ENCODE results near the gene TLN1.
A peak's percentile ranks its signal among the peaks of the same experiment; 100 is the strongest.

The TLN1 gene

DNA sequence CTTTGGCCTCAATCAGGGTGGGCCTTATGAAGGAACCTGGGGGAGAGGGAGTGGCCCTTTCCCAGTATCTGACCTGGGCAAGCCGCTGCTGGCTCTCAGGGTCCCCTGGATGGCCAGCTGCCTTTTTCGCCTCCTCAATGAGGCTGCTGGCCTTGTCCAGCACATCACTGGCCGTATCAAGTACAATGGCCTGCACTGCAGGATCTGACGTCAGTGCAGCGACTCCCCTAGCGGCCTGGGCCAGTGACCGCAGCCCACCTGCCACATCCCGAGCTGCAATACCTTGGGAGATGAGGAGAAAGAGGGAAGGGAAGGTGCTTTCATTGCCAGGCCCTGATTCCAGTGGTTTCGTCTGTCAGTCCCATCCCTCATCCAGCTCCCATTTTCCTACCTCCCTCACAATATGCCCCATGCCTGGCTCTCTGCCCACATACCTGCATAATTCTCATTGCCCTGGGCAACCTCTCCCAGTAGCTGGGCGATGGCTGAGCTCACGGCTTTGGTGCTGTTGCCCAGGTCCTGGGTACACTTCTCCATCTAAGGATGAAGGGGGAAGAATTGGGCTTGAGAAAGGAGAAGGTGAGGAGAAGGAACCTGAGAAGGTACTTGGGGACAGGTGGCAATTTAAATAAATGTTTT is 19.1 kb downstream of the TLN1 start:
- no peak for DNase-seq (ENCODE audit: low read depth, low spot score)
- no peak overlapping the region for H3K4me3 ChIP-seq (ENCODE audit: low read length)

DNA sequence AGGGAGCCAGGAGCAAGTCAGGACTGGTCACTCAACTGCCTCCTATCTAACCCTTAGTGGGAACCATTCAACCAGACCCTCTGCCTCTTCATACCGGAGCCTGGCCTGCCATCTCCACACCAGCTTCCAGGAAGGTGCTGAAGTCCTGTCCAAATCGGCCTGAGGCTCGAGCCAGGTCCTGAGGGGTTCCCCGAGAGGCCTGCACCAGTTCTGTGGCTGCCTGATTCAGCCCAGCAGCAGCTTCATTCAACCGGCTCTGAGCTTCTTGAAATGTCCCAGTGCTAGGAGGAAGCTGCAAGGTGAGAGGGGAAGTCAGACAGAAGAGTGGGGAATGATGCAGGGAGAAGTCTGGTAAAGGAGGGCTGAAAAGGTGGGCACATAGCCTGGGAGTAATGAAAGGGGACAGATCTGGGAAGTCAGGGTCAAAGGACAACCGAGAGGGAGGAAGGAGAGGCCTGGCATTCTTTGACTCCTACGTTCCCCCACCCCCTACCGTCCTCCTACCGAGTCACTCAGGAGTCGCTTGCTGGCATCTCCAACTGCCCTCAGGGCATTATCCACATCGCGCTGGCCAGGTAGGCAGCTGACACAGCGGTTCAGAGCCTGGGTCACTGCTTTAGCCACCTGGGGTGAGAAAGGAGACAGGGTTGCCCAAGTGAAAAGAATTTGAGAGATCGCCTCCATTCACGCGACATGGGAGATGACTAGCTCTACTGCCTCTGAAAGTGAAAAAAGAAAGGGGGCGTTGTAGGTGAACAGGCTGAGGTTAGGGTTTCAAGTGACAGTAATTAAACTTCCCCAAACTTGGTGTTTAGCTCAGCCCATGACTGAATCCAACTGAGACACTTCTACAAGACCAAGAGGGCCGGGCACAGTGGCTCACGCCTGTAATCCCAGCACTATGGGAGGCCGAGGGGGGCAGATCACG is 20.2 kb downstream of the TLN1 start:
- no peak for DNase-seq (ENCODE audit: low read depth, low spot score)
- H3K4me3 ChIP-seq (ENCODE audit: low read length): no peak overlapping the region

DNA sequence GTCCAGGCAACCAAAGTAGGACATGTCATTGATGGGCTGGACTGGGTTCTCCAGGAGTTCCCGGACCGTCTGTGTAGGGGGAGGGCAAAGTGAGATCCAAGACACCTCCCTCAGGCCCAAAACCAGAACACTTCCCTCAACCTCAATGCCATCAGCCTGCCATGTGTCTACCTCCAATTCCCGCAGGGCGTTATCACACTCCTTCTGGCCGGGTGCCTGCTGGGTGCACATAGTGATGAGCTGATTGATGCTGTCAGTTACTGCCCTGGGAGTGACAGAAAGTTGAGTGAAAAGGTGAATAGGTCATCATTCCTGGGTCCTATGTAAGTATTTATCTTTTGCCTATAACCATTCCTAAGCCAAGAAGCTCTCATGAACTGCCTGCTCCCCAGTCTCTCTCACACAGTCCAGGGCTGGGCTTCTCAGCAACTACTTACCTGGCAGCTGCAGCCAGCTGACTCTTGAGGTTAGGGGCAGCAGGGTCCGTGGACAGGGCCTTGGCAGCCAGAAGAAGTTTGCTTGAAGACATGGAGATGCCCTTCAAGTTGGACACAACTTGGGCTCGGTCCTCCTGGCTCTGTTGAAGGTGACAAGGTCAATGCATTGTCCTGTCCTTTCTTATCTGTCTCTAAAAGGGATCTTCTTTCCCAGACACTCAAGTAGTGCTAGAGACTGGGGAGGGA is 21.0 kb downstream of the TLN1 start:
- DNase-seq (ENCODE audit: low read depth, low spot score): no peak
- no peak overlapping the region for H3K4me3 ChIP-seq (ENCODE audit: low read length)

DNA sequence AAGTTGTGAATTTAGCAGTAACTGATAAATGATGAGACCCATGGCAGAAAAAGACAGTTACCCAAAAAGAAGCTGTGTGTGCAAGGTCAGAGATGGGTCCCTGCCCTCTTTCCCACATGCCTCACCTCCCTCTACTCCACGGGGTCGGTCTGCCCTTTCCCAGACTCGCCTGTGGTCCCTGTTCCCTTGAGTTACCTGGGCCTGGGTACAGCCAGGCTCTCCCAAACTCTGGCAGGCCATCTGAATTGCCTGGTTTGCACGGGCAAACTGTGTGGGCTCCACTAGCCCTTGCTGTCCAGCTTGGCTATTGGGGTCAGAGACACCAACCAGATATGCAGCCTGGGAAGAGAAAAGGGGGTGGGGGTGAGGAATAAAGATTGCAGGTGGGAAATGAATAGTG is 23.8 kb downstream of the TLN1 start:
- no peak overlapping the region for H3K4me3 ChIP-seq (ENCODE audit: low read length)
- DNase-seq (ENCODE audit: low read depth, low spot score): no peak

DNA sequence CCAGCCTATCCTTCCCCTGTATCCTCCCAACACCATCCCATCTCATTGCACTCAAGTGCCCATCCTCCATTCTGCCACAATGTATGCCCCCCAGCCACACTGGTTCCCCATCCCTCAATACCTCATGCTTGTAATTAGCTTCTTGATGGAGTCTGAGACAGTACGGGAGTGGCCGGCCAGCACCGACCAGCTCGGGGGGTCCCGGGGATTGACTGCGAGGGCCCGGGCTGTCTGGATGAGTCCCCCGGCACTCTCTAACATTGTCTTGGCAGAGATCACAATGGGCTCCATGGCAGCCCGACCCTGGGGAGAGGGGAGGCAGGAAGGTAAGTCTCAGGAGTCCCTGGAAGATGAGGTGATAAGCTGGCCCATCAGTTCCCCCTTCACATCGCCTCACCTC is 25.0 kb downstream of the TLN1 start:
- no peak overlapping the region for H3K4me3 ChIP-seq (ENCODE audit: low read length)
- no peak for DNase-seq (ENCODE audit: low read depth, low spot score)

DNA sequence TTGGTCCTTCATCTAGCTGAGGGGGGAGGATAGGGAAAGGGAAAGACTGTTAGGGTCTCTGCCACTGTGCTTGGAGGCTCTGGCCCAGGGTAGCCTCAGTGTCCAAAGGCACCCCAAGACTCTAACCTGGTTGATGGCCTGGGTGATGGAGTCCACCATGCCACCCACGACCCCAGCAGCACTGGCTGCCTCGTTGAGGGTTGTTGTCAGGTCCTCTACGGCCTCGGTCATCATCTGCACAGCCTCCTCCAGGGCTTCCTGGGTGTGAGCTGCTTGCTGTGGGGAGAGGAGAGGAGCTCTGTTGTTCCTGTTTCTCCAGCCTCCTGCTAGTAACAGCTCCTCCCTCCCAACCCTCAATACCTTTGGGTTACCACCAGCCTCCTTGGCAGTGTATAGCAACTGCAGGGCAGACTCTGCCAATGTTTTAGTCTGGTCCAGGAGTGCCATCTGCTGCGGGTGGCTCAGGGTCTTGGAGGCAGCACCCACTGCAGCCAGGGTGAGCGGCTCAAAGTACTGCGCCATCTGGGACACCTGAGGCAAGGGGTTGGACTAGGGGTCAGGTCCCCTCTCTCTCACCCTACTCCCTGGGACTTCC is 26.1 kb downstream of the TLN1 start:
- DNase-seq (ENCODE audit: low read depth, low spot score): no peak
- H3K4me3 ChIP-seq (ENCODE audit: low read length): no peak overlapping the region

DNA sequence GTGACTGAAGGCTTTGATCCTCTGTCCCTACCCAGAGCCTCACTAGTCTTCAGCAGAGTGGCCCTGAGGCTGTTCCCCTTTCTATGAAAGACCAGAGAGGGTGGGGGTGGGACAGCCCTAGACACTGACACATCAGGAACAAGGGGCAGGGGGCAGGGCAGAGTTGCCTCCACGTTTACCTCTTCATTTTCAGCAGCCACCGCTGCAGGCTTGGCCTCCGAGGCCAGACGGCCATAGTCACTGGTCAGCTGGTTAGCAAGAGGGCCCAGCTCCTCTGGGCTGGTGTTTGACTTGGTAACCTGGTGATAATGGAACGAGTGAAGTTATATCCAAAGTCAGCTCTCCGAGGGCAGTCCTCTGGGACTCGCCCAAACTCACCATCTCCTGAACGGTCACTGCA is 26.6 kb downstream of the TLN1 start:
- no peak for DNase-seq (ENCODE audit: low read depth, low spot score)

DNA sequence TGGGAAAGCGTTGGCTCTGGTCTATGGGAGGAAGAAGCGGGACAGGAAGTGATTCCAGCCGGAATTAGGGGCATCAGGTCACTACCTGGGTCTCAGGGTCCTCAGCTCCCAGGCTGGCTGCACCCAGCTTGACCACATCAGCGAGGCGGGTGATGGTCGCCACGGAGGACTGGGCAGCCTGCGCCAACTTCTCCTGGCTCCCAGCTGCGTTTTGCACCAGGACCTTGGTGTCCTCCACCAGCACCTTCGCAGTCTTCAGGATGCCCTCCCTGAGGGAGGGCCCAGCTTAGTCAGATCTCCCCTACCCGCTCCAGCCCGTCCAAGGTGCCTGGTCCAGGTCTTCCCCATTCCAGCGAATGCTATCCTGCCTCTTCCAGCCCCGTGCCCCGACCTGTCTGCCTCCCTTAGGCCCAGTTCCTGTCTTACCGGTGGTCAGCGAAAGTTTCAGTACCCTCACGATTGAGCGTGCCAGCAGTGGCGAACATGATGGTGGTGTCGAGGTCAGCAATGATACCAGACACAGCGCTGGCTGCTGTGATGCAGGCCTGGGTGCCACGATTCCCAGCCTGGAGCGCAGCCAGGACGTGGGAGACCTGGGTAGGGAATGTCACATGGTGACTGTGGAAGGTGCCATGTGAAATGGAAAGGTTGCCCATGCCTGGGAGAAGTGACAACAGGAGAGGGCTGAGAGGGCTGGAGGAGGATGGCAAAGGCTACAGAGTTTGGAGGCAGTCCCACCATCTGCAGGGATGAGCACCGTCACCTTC is 27.9 kb downstream of the TLN1 start:
- H3K4me3 ChIP-seq (ENCODE audit: low read length): no peak overlapping the region
- no peak for DNase-seq (ENCODE audit: low read depth, low spot score)

More for the DNA sequence above, 26.6 kb downstream of the TLN1 start:
- no peak overlapping the region for H3K4me3 ChIP-seq (ENCODE audit: low read length)

DNA sequence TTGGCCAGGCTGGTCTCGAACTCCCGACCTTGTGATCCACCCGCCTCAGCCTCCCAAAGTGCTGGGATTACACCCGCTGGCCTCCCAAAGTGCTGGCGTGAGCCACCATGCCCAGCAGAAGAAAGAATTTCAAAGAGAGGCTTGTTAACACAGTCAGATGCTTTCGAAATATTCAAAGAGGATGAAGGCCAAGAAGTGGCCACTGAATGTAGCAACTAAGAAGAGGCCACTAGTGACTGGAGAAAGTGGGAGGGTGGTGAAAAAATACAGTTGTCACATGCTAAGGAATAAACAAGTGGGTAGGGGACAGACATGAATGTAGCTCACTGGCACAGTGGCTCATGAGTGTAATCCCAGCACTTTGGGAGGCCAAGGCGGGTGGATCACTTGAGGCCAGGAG is 29.3 kb downstream of the TLN1 start:
- H3K4me3 ChIP-seq (ENCODE audit: low read length): no peak overlapping the region
- no peak for DNase-seq (ENCODE audit: low read depth, low spot score)

DNA sequence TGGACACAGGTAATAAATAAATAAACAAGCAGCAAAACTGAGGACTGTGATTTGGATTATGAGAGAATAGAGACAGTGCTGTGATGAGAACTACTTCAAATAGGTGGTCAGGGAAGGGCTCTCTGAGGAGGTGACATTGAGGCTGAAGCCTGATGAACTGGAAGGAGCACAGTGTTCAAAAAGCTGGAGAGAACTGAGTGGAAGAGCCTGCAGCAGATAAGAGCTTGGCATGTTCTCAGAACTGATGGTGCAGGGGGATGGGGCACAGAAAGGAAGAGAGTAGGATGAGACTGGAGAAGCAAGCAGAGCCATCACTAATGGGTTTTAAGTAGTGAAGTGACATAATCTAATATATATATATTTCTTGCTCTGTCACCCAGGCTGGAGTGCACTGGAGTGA is 31.1 kb downstream of the TLN1 start:
- H3K4me3 ChIP-seq (ENCODE audit: low read length): no peak overlapping the region
- DNase-seq (ENCODE audit: low read depth, low spot score): no peak

DNA sequence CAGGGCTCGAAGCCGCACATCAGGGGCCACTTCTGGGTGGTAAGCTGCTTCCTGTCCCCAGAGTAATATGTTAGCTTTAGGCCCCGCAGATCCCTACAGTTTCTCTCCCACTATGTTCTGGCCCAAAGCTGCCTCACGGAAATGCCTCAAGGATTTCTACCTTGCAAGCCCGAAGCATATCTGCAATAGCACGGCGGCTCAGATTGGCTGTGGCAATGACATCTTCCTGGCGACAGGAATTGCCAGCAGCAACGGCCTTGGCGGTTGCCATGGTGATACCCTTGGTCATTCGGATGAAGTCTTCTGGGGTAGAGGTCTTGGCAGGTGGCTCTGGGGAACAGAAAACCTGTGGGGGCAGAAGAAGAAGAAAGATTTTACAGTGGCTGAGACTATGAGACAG is 32.0 kb downstream of the TLN1 start:
- no peak overlapping the region for H3K4me3 ChIP-seq (ENCODE audit: low read length)
- no peak for DNase-seq (ENCODE audit: low read depth, low spot score)

DNA sequence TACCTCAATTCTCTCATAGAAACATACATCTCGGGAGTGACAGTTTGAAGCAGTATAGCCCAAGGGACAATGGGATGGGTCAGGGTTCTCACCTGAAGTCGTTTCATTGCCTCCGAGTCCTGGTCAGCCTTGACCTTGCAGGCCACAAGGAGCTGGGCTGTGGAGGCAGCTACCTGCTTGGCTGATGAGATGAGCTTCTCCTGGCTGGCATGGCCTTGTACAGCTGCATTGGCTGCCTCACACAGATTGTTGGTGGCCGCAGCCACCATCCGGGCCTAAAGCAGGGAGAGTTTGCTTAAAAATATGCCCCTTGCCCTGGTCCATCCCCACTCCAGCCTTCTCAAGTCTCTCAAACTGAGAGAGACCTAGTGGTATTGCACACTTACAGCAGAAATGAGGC is 33.8 kb downstream of the TLN1 start:
- DNase-seq (ENCODE audit: low read depth, low spot score): no peak
- H3K4me3 ChIP-seq (ENCODE audit: low read length): no peak overlapping the region

DNA sequence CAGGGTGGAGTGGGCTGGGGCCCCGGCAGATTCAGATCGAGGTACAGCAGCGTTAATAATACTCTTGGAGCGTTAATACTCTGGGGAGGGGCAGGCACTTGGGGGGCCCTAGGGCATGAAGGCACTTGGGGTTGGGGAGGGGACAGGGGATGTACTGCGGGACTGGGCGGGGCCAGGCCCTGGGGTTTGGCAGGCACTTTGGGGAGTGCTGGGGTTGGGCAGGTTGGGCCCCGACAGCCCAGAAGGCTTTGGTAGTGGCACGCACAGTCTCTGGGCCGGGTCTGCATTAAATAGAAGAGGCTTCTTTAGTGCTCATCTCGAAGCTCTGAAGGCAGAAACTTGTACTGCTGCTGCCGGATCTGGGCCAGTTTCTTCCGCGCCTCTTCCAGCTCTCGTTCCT is 34.5 kb downstream of the TLN1 start:
- DNase-seq (ENCODE audit: low read depth, low spot score): no peak
- H3K4me3 ChIP-seq (ENCODE audit: low read length): no peak overlapping the region

DNA sequence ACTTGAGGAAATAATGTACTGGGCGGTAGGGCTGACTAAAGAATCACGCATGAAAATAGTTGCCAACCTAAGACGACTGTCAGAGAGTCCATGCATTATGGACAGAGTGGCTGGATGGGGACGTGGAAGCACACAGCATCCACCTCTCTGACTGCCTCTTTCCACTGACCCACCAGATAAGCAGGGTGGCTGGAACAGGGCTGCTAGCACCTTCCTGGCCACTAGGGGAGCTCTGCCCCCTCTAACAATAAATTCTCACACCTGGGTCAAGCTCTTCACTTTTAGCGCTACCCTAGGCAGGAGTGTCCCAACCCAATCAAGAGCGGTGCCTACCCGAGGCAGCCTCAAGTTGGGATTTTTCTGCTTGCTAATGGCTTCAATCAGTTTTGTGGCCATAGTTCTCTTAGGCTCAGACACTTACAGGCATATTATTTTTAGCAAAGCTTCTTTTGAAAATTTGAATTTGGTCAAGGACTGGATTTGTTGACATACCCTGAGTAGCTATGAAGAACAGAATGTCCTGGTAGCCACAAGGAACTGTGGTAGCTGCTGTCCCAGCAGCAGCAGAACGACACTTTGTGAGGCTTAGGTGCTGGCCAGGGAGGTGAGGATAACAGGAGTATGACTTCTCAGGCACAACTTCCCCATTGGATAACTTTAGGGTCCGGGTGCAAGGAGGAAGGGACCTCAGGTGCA is 35.3 kb downstream of the TLN1 start:
- peak; percentile 20 for DNase-seq (ENCODE audit: low read depth, low spot score)
- H3K4me3 ChIP-seq (ENCODE audit: low read length): no peak overlapping the region

DNA sequence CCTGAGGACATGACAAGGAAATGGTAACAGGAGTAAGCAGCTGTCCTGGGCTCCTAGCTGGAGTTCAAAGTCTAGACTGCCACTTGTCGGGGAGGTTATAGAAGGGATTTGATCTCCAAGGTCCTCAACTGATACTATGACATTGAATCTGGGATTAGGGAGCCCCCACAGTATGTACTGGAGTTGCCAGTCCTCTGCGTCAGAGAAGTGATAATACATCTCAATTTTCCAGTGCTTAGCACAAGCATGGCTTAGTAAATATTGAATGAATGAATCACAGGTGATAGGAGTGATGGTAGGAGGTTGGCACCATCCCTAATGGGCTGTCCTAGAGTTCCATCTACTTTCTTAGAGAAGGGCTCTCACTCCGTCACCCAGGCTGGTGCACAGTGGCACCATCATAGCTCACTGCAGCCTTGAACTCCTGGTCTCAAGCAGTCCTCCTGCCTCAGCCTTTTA is 36.0 kb downstream of the TLN1 start:
- H3K4me3 ChIP-seq (ENCODE audit: low read length): no peak overlapping the region
- DNase-seq (ENCODE audit: low read depth, low spot score): no peak

DNA sequence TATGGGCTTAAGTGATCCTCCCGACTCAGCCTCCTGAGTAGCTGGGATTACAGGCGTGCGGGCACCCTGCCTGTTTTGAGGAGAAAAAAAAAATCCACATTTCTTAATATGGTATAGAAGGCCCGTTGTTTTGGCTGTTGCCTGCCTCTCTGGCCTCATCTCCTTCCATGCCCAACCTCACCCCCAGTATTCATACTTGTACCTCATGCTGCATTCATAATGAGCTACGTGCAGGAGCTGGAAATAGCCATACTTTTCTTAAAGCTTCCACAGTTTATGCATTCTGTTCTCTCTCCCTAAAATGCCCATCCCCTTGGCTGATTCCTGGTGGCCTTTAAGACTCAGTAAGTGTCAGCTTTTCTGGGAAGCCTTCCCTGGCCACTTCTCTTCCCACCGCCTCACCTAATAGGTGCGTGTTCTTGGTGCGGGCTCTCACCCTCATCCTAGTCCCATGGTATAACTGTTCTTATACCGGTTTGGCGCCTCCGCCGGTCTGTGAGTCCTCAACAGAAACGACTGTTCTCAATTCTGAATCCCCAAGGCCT is 40.2 kb downstream of the TLN1 start:
- DNase-seq (ENCODE audit: low read depth, low spot score): no peak
- no peak overlapping the region for H3K4me3 ChIP-seq (ENCODE audit: low read length)

DNA sequence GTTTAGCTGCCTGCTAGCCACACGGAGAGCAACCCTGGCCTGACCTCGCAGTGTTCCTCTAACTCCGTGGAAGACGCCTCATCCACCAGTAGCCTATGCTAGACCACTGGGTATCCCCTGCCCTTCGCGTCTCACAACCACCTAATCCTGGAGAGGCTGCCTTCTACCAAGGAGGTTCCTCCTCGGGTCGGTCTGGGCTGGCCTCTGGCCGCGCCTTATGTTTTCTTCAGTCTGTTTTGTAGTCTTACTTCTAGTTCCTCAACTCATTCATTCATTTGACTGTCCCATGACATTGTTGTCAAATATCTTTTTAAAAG is 40.7 kb downstream of the TLN1 start:
- peak overlapping the region; percentile 68 for H3K4me3 ChIP-seq (ENCODE audit: low read length)
- DNase-seq (ENCODE audit: low read depth, low spot score): no peak

DNA sequence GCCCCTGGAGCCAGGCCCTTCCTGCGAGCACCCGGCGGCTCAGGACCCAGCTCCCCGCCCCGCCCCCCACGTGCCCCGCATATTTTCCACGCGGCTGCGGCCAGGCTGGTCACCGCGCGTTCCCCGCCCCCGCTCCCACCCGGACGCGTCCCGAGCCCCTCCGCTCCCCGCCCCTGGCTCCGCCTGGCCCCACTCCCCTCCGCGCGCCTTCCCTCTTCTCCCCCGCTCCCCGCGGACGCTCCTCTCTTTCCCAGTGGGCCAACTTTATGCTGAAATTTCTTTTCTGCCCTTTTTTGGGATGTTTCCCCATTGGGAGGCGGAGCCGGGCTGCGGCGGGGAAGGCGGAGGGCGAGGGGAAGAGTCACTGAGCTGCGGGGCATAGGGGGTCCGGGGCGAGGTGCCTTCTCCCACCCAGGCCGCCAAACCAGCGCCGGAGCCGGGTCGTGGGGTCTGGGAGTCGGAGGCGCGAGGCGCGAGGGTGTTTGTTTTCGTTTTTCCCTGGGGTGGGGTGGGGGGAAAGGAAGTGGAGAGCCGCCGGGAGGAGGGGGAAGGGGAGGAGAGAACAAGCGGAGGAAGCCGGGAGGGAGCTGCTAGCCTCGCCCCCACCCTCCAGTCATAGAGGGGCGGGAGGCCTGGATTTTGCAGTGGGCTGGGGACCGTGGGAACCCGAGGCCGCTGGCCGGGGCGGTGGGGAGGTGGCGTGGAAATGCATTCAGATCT is 41.2 kb downstream of the TLN1 start:
- peak overlapping the region; percentile 68 for H3K4me3 ChIP-seq (ENCODE audit: low read length)
- peak; percentile 45 for DNase-seq (ENCODE audit: low read depth, low spot score)

All from Jurkat, Clone E6-1 (cell line).